Sigmoid colon (tissue), 7 donors: ENCODE data around the gene ITM2C. TPM values are rescaled to one million over a fixed set of nuclear protein-coding genes. Genes with fewer than 3 reads are reported as not detected.

Experiments
- DNase-seq: peaks from one replicate; pipeline ENCODE4 v3.0.0-alpha.2; 2019
- H3K27ac ChIP-seq, 4 donors: fragments of 200-600 bp; sonication (generic); one replicate each; pipeline ENCODE4 v1.5.1; 2016 to 2019; ENCODE audit warnings: mild to moderate bottlenecking in 1 of 4
- H3K27me3 ChIP-seq, 3 donors: fragments of 200-600 bp; sonication (generic); one replicate each; pipeline ENCODE4 v1.5.1; 2019; ENCODE audit warnings: mild to moderate bottlenecking in 1 of 3
- H3K36me3 ChIP-seq, 4 donors: fragments of 200-600 bp; sonication (generic); one replicate each; pipeline ENCODE4 v1.5.1; 2016 to 2019
- H3K4me1 ChIP-seq, 4 donors: fragments of 200-600 bp; sonication (generic); one replicate each; pipeline ENCODE4 v1.5.1; 2017 to 2019
- H3K4me3 ChIP-seq, 4 donors: fragments of 200-600 bp; sonication (generic); one replicate each; pipeline ENCODE4 v1.5.1; 2017 to 2019; ENCODE audit warnings: mild to moderate bottlenecking in 2 of 4, moderate library complexity in 1 of 4
- H3K9me3 ChIP-seq, 4 donors: fragments of 200-600 bp in 3 of 4; sonication (generic) in 3 of 4; one replicate each; pipeline versions ENCODE4 v1.5.1 to v1.6.1; 2013 to 2019
- EP300 ChIP-seq, 4 donors: sonication (generic); formaldehyde crosslinking; IDR thresholded peaks; one replicate each; pipeline ENCODE4 v1.6.1; 2017; ENCODE audit warnings: antibody characterized with exemption in 4 of 4
- POLR2A ChIP-seq, 2 donors: fragments of 450-650 bp; IDR thresholded peaks; one replicate each; pipeline ENCODE4 v1.6.1; 2016; ENCODE audit warnings: antibody characterized with exemption in 2 of 2, mild to moderate bottlenecking in 2 of 2, moderate library complexity in 2 of 2
- POLR2AphosphoS5 ChIP-seq, 4 donors: sonication (generic); formaldehyde crosslinking; IDR thresholded peaks; one replicate each; pipeline ENCODE4 v1.6.1; 2017; ENCODE audit warnings: antibody characterized with exemption in 4 of 4
- WGBS, 2 donors: extraction: QIAGEN DNeasy Blood & Tissue Kit; methylation state at CpG; one replicate each; pipeline ENCODE4 v1.1.7; 2013; 5-methylcytosine and 5-hydroxymethylcytosine counted together
- intact Hi-C: fragments of 100-400 bp; cut with DNase I; formaldehyde crosslinking; loops from one replicate; pipeline ENCODE4 v1.15.1; 2023
- polyA plus RNA-seq, 3 donors: library from polyadenylated mRNA; stranded (reverse); fragments of 200-250 nt; gene quantifications; one replicate each; pipeline ENCODE4 v1.2.3, GENCODE V29; 2013
- total RNA-seq, 4 donors: library from RNA; depleted of rRNA; stranded (reverse); fragments of >200 nt; gene quantifications; one replicate each; pipeline ENCODE4 v1.1.0, GENCODE V29; 2016
- TF ChIP-seq, protein P1 (sequence below), 4 experiments: fragments of 450-650 bp in 3 of 4; fragments of 200-600 bp in 1 of 4; IDR thresholded peaks; one replicate each; pipeline ENCODE4 v1.5.1; 2016 to 2019; ENCODE audit warnings: antibody characterized with exemption in 4 of 4, mild to moderate bottlenecking in 3 of 4, moderate library complexity in 2 of 4
- donor health status: healthy with polysubstance abuse.
- donor health status: Bipolar disorder and iron deficiency.
- donor health status: healthy.

The ITM2C gene
- total and polyA plus RNA-seq, 7 donors: 107 to 1,275 (median 206) TPM

DNA sequence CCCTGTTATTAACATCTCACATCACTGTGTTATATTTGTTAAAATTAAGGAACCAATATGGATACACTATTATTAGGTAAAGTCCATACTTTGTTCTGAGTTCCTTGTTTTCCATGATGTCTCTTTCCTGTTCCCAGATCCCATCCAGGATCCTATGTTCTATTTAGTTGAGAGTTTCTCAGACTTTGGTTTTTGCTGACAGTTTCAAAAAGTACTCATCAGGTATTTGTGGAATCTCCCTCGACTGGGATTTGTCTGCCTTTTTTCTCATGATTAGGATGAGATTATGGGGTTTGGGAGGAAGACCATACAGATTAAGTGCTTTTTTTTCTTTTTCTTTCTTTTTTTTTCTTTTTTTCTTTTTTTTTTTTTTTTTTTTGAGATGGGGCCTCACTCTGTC lies 39.4 kb upstream of the ITM2C start:
- no peak overlapping the region for H3K27ac ChIP-seq
- no peaks in the 10 kb centered on the region for H3K9me3 ChIP-seq
- TF ChIP-seq POLR2AphosphoS5 (IDR thresholded peaks at IDR 0.05) (no peak), POLR2A (IDR thresholded peaks at IDR 0.05) (no peak), EP300 (IDR thresholded peaks at IDR 0.05) (no peak)
- TF ChIP-seq, protein P1, sequence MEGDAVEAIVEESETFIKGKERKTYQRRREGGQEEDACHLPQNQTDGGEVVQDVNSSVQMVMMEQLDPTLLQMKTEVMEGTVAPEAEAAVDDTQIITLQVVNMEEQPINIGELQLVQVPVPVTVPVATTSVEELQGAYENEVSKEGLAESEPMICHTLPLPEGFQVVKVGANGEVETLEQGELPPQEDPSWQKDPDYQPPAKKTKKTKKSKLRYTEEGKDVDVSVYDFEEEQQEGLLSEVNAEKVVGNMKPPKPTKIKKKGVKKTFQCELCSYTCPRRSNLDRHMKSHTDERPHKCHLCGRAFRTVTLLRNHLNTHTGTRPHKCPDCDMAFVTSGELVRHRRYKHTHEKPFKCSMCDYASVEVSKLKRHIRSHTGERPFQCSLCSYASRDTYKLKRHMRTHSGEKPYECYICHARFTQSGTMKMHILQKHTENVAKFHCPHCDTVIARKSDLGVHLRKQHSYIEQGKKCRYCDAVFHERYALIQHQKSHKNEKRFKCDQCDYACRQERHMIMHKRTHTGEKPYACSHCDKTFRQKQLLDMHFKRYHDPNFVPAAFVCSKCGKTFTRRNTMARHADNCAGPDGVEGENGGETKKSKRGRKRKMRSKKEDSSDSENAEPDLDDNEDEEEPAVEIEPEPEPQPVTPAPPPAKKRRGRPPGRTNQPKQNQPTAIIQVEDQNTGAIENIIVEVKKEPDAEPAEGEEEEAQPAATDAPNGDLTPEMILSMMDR (IDR thresholded peaks at IDR 0.05): no peak
- H3K4me3 ChIP-seq: no peak overlapping the region
- DNase-seq: no peak
- peaks cover 5 to 38% (median 25%) of the 10 kb centered on the region in 3 donors for H3K27me3 ChIP-seq
- WGBS, 2 donors: 53 to 81% methylated on average over 1 of the region's 1 CpG
- H3K36me3 ChIP-seq: no peaks in the 10 kb centered on the region
- H3K4me1 ChIP-seq: peaks cover 0 to 17% (median 12%) of the 10 kb centered on the region in 4 donors
- intact Hi-C loops: loop anchor here (2.0 kb wide), 2 partner anchors 23 to 87 kb away; no protein-coding TSS in a partner anchor

DNA sequence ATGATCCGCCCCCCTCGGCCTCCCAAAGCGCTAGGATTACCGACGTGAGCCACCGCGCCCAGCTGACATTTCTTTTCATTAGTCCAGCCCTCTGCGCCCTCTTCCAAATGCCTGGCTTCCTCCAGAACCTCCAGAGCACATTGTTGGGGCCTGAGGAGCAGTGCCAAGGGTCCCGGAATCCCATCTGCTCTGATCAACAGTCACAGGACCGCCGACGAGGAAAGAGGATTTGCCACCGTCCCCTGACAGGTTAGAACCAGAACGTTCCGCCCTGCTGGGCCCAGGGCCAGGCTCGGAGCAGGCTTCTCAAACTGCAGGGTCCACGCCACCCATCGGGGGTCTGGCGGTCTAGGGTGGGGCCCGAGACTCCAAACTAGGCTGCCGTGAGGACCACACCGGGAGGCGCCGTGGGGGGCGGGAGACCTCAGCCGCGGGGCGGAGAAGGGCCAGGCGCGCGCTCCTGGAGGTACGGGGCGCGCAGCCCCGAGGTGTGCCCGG lies 36.9 kb upstream of the ITM2C start:
- H3K27me3 ChIP-seq: peaks cover 5 to 38% (median 25%) of the 10 kb centered on the region in 3 donors
- H3K27ac ChIP-seq: no peak overlapping the region
- WGBS, 2 donors: 30 to 31% methylated on average over 36 of the region's 36 CpGs
- DNase-seq: no peak
- no peaks in the 10 kb centered on the region for H3K9me3 ChIP-seq
- H3K36me3 ChIP-seq: no peaks in the 10 kb centered on the region
- H3K4me1 ChIP-seq: peaks cover 0 to 17% (median 12%) of the 10 kb centered on the region in 4 donors
- no peak for TF ChIP-seq POLR2A (IDR thresholded peaks at IDR 0.05)
- TF ChIP-seq POLR2AphosphoS5 (IDR thresholded peaks at IDR 0.05): no peak
- TF ChIP-seq, protein P1 (IDR thresholded peaks at IDR 0.05): no peak
- no peak for TF ChIP-seq EP300 (IDR thresholded peaks at IDR 0.05)
- H3K4me3 ChIP-seq: peak overlapping the region in 3 of 4 donors; percentile 4 to 46 (median 41)
- intact Hi-C loops: no loop called here

DNA sequence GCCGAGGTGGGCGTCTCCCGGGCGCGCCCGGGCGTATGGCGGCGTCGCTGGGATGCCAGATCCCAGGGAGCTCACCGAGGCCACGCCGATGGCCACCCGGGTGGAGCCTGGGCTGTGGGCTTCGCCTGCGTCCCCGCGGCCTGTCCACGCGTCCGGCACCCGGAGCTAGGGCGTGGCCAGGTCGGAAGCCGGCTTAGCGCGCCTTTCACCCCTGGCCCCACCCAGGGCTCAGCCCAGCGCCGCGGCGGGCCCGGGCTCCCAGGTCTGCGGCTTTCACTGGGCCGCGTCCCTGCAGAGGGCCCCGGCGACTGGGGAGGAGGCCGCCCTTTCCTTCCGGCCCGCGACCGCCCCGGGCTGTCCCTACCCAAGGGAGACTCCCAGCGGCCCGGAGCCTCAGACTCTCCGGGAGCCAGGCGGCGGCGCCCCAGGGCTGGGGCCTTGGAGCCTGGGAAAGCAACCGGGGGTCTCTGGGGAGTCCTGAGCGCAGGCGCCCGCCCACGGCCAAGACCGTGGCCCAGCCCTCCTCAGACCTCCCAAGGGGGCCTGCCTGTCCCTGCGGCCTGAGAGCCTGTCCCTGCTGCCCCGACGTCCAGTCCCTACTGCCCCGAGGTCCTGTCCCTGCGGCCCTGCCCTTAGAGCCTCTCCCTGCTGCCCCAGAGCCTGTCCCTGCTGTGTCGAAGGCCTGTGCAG lies 36.3 kb upstream of the ITM2C start:
- Histone ChIP-seq H3K9me3 (no peaks in the 10 kb centered on the region), H3K27ac (no peak overlapping the region), H3K4me3 (peak overlapping the region in 3 of 4 donors; percentile 4 to 46 (median 41)), H3K36me3 (no peaks in the 10 kb centered on the region), H3K4me1 (peaks cover 0 to 17% (median 12%) of the 10 kb centered on the region in 4 donors), H3K27me3 (peaks cover 5 to 38% (median 25%) of the 10 kb centered on the region in 3 donors)
- TF ChIP-seq POLR2A (IDR thresholded peaks at IDR 0.05) (no peak), POLR2AphosphoS5 (IDR thresholded peaks at IDR 0.05) (no peak), EP300 (IDR thresholded peaks at IDR 0.05) (no peak)
- TF ChIP-seq, protein P1 (IDR thresholded peaks at IDR 0.05): no peak
- intact Hi-C loops: no loop called here
- no peak for DNase-seq
- WGBS, 2 donors: 16 to 18% methylated on average over 61 of the region's 61 CpGs

DNA sequence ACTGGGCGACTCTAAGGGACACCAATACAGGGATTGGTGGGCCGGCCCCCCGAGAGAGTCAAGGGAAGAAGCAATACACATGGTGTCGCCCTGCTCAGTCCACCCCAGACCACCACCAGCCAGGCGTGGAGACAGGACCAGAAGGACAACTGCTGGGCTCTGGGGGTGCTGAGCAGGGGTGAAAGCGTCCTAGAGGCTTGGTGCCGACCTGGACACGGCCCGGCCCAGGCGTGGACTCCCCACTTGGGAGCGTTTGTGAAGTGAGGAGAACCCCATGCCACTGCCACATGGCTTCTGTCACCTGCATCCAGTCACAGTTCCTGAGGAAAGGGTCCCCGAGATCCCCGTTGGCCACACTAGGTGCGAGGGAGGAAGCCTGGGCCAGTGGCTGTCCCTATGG lies 35.4 kb upstream of the ITM2C start:
- DNase-seq: no peak
- intact Hi-C loops: no loop called here
- TF ChIP-seq POLR2A (IDR thresholded peaks at IDR 0.05) (no peak), POLR2AphosphoS5 (IDR thresholded peaks at IDR 0.05) (no peak)
- TF ChIP-seq, protein P1 (IDR thresholded peaks at IDR 0.05): no peak
- H3K9me3 ChIP-seq: no peaks in the 10 kb centered on the region
- H3K27ac ChIP-seq: no peak overlapping the region
- H3K4me3 ChIP-seq: no peak overlapping the region
- peaks cover 0 to 15% (median 11%) of the 10 kb centered on the region in 4 donors for H3K4me1 ChIP-seq
- no peaks in the 10 kb centered on the region for H3K36me3 ChIP-seq
- WGBS, 2 donors: 96 to 97% methylated on average over 14 of the region's 14 CpGs
- peaks cover 5 to 38% (median 25%) of the 10 kb centered on the region in 3 donors for H3K27me3 ChIP-seq
